ENCODE measurements around the gene TARP.

Gene TARP

DNA sequence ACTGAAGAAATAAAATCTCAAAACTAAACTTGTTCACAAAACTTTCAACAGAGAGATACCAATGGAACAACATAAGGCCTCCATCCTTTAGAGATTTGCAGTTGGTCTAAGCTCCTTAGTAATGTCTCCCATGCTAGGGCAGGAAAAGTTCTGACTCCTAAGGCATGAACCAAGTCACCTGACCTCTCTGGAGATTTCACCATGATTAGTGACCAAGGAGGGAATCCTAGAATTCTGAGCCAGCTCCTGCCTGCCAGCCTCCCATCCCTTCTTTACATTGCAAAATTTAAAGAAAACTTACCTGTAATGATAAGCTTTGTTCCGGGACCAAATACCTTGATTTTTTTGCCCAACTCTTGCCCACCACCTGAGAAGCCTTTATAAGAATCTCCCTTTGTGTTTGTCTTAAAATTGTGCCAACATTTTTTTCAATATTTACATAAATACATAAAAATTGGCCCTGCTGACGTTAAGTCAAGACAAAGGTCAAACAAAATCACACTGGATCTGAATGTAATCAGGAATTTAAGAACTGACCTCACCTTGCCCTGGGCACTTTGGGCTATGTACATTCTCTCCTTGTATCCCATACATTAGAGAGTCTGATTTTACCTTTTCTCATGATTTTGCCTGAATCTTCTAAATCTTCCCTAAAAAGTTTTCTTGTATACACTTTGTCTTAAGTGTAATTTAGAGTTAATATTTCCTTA is at the start of gene TARP:
TSS of gene TARP (minus strand) at position 351 of the 710 bp plus-strand sequence.
- DNase-seq = no peak

DNA sequence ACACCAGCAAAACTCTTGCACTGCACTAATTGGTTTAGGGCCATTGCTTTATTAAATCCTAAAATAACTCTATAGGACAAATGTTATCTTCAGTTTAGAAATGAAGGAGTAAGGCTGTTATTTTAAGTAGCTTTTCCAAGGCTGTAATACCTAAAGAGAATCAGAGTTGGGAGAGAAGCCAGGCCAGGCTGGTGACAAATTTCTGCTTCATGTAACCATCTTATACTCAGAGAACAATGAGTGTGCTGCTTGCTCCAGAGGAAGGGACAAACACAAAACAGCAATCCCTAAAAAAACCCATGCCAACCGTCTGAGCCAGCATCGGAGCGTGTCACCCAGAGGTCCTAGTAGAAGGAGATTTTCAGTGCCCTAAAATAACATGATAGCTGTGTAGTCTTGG is 49.7 kb upstream of the TARP start:
- no peak for DNase-seq

DNA sequence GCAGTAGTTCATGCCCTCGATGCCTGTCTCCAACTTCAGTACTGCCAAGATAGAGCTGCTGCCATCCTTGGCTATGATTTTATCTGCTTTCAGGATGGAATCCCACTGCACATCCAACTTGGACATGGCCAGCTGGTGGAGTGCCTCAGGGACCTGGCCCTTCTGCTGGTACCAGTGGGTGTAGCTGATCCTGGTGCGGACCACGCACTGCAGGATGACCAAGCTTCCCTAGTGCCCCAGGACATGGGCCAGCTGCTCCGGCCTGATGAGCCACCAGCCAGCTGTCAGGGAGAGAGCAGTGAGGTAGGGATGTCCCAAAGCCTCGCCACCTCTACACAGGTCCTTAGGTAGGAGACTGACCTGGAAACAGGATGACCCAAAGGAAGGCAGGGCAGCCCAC is 49.0 kb upstream of the TARP start:
- no peak for DNase-seq

DNA sequence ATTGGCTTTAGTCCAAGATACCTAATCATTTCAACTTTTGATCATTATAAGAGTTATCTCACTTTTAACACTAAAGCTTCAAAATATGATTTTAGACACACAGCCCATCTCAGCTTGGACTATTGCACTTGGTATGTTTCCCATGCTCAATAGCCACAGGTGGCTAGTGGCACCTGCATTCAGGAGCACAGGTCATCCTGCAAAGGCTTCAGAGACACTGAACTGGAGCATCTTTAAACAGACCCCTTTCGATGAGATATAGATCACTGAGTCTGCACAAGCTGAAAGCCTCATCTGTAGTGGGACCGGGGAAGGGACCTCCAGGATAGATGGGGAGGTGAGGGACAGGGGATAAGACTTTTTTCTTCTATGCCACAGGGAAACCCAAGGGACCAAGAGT is 48.5 kb upstream of the TARP start:
- no peak for DNase-seq

DNA sequence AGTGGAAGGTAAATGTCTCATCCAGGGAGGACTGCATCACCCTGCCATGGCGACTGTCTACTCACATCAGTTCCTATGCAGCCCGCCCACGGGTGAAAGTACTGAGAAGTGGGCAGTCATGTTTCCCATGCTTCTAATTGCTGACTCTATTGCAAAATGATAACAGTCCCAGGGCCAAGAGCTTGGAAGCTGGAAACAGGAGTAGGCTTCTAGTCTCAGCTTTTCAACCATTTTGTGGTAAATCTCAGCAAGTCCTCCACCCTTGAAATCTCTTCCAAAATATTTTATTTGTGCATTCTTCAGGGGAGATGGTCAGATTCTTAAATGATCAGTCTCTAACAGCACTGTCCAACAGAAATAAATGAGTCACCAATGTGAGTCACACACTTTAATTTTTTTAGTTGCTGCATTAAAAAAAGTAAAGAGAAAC is 48.1 kb upstream of the TARP start:
- peak; percentile 73 for DNase-seq

DNA sequence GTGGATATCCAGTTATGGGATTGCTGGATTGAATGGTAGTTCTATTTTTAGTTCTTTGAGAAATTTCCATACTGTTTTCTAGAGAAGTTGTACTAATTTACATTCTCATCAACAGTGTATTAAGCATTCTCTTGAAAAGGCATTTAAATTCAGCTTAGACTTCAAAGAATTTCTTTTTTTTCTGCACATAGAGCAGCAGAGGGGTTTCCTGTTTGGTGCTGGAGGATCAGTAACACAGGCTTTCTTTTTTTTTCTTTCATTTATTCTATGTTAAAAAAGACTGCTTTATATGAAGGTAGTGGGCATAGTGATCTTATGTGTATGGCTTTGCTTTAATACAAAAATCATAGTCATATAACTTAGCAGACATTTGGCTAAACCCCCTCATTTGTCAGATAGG is 47.6 kb upstream of the TARP start:
- DNase-seq = no peak

DNA sequence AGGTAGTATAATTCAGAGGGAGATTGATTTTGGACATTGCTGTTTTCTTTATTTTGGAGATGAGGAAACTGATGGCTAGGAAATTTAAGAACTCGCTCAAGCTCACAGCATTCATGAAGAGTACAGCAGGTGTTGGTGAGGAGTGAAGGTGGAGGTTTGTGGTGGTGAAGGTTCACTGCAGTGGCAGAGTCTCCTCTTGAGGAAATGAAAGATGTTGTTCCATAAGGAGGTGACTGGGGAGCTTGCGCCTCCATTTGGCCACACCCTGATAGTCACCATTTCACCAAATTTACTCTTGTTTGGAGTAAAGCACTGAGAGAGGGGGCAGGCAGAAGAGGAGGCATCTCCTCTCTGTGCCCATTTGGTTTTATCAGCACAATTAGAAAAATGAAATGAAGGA is 46.4 kb upstream of the TARP start:
- no peak for DNase-seq

DNA sequence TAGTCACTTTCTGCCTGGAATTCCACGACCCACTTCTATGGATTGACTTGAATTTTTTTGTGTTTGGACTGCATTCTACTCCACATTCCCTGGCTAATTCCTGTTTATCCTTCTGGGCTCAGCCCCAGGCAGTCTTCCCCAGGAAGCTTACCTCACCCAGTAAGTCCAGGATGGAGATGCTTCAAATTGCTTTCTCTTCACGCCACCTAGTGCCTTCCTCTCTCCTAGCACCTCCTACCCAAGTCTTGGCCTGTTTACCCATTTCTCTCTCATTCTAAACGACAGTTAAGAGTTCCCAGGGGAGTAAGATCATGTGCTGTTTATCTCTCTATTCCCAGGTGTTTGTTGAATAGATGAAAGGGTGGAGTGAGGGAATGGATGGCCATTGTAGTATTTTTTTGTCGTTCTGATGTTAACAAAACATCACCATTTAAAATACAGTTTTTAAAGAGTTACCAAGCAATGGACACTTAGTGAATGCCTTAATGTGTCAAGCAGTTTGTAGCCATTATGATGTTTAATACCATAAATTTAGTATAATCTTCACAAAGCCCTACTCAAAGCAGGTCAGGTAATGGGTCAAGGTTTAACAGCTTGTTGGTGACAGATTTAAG is 45.5 kb upstream of the TARP start:
- DNase-seq = peak; percentile 80

DNA sequence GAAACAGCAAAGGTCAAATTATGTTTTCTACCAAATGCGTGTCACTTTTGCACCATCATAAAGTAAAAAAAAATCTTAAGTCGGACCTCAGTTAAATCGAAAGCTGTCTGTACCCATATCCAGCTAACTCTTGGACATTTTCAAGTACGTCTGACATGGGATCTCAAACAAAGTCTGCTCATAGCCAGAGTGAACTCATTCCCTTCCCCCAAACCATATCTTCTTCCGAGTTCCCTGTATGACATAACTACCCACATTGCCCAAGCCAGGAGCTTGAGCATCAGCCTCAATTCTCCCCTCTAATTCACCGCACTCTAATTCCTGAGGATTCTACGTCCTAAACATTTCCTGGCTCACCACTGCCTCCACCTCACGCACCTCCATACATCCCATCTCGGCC is 44.8 kb upstream of the TARP start:
- no peak for DNase-seq

DNA sequence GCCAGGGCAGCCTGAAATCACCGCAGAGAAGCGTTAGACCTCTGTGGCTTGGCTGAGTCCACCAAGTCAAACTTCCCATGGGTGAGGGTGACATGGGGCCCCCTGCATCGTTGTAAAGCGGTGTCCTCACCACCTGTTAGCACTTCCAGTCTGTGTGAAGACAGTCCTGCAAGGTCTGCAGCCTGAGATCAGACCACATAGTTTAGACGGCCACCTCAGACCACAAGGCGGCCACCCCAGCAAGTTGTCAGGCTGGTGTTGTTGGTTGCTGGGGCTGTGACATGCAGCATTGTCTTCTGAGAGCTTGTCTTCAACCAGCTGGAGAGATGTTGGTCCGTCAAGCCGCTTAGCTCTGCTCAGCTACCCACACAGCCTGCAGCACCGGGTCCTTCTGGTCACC is 44.1 kb upstream of the TARP start:
- no peak for DNase-seq

DNA sequence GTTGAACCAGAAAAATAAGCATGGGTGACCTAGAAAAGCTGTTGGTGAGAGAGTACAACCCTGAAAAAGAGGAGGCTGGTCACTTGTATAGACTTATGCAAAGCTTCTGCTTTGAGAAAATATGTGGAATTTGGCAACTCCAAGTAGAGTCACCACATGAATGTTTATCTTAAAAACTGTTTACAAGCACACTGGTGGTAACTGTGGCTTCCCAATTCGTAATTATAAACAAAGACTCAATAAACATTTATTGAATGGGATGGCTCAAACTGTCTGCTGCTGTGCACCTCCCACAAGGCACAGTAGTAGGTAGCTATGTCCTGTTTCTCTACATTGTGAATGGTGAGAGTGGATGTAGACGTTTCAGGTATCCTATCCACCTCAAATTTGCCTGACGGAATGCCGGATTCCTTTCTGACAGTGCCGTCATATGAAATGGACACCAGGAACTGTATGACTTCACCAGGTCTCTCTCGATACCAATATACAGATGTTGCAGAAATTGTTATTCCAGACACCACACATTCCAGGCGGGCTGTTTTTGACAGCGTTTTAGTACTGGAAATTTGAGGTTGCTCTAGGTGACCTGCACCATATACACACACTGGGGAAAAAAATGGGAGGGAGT is 43.4 kb upstream of the TARP start:
- DNase-seq = no peak

DNA sequence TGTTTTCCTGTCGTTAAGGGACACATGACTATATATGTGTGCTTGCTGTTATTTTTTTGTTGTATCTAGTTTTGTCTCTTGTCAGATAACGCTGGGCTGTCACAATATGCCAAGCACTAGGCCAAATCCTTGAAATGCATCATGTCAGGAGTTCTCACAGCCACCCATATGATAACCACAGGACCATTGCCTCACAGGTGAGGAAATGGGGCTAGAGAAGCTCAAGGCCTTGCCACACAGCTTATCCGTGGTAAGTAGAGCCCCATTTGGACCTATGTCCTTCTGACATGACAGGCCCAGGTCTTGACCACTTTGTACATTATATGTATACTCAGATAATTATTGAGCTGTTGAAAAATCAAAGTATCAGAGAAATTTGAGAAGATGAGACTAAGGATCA is 42.0 kb upstream of the TARP start:
- no peak for DNase-seq

DNA sequence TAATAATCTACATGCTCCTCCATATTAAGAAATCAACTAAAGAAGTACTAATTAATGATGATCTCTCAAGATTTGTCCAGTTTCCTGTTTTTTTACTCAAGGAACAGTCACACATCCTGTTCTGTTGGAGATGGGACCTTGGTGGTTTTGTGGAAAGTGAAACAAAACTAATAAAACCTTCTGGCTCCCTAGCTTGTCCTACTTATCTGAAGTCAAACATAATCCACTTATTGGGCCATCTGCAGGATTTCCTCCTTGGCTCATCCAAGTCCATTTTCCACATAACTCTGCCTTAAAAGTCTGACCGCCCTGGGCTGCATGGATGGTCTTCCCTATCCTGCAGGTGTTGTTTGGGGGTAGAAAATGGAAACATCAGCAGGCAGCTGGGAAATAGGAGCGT is 39.4 kb upstream of the TARP start:
- DNase-seq = no peak

DNA sequence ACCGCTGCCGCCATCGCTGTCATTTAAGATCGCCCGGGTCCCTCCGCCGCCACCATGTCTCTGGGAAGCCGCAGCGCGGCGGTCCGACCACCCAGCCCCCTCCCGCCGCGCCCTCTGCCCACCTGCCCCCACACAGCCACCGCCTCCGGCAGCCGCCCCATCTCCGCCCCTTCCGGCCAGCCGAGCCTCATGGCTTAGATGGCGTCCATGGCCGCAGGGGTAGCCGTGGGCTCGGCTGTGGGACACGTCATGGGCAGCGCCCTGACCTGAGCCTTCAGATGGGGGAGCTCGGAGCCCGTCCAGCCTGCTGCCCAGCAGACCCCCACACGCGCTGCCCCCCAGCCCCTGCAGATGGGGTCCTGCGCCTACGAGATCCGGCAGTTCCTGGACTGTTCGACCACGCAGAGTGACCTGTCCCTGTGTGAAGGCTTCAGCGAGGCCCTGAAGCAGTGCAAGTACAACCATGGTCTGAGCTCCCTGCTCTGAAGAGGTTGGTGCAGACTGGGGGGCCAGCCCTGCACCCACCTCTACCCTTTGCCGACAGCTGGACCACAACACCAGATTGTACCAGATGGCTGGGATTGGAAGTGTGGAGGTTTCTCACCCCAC is 38.0 kb upstream of the TARP start:
- DNase-seq = no peak

DNA sequence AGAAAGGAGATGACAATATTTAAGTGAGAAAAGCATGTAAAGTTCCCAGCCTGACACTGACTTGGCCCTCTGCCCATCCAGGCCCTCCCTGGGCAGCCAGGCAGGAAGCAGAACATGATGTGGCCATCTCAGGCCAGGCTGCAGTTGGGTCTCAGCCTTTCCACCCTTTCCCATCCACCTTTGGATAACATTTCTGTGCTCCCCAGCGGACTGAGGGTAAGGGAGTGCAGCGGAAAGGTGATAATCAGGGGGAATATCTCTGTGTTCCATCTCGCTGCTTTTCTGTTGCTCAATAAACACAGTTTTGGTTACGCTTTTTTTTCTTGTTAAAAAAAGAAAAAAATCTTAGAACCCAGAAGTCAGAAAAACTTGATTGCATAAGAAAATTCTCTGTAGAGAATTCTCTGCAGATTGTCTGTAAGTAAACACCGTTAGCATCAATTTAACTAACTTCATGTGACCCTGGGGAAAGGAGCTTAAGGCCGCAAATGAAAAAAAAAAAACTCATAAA is 37.2 kb upstream of the TARP start:
- DNase-seq = no peak

DNA sequence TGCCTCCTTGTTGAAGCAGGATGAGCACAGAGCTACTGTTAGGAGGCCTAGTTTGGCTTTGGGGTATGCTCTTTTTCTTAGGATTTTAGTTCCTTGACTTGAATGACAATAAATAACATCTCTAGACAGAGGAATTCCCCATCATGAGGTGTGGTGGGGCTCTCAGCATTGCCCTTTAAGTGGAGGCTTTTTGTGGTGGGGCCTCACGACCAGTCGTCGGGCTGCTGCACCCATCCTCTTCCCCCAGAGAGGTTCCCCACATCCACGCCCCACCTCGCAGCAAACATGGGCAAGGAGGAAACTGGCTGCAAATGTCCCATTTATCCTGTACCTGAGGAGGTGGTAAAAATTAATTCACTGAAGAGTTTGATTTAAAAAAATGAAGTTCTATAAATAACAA is 36.1 kb upstream of the TARP start:
- no peak for DNase-seq

DNA sequence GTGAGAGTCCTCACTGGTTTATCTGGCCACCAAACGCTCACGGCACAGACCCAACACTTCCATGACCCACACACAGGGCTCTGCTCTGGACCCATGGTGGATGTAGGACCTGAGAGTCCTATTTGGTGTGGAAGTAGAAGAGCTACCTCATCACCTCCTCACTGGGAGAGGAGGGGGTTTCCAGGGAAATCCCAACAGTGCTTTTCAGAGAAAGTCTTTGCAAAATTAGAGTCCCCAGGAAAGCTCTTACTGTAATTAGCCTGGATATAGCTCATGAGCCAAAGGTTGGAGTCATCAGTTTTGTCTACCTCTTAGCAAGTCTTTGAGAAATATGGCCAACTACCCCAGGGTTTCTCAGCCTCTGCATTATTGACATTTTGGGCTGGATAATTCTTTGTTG is 34.7 kb upstream of the TARP start:
- DNase-seq = no peak

DNA sequence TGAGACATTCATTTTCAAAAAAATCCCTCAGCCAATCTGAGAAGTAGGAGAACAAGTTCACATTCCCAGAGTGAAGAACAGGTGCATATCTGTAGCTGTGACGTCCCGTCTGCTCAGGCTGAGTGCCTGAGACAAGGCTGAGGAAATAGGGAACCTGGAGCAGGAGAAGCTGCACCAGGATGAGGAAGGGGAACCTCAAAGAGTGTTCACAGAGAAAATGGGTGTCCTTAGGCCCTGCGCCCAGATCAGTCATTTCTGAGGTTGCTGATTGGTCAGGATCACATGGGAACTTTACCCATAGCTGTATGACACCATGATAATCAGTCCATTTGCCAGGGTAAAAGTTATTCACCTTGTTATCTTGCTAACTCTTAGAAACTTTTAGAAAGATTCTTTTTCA is 34.2 kb upstream of the TARP start:
- DNase-seq = no peak

DNA sequence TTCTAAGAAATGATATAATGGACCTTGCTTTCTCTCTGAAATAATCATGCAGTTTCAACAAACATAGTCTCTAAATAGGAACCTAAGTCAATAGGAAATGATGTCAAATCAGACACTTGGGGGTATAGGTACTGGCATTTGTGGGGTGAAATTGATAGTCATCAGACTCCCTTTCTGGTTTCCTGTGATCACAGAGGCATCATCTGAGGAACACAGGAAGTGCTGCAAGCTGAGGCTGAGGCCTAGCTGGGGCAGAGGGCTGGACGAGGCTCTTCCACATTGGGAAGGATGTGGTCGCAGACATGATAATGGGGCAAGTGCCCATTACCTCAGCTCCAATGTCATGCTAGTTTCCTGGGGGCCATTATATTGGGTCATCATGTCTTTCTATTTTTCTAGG is 33.5 kb upstream of the TARP start:
- no peak for DNase-seq

DNA sequence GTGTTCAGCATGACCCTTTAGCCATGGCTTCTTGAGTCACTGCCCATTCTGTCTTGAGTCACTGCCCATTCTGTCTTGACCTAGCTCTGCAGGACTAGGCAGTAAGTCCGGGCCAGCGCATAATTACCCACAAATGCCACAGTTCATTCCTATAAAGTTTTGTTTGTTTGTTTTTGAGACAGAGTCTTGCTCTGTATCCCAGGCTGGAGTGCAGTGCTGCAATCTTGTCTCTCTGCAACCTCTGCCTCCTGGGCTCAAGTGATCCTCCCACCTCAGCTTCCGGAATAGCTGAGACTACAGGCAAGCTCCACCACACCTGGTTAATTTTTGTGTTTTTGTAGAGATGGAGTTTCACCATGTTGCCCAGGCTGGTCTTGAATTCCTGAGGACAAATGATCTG is 32.7 kb upstream of the TARP start:
- no peak for DNase-seq

DNA sequence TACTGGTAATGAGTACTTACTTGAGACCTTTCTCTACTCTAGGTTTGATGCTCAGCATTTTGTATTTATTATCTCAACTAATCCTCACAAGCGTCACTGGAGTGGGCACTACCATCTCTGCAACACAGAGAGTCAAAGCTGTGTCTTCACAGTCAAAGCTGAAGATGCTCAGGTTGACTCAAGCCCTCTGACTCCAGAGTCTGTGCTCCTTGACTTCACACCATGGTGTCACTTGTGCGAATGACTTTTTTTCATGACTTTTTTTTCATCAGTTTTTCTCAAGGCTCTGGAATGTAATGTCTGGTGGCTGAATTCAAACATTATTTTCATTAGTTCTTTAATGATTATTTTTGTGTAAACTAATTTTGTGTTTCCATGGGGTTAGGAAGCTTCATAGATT is 30.4 kb upstream of the TARP start:
- no peak for DNase-seq

DNA sequence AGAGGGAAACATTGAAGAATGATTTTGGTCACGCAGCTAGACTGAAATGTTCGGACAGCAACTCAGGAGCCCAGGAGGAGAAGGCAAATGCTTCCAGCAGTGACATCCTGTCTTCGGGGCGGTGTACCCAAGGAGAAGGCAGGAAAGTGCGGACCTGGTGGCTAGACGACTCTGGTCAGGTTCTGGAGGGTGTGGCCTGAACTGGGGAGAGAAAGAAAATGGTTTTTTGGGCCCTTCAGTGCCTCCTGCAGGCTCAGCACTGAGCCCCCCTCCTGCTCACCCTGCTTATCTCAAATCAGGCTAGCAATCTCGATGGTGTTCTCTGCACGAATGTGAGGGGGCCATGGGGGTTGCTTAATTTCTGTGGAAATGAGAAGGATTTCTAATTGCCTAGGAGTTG is 26.7 kb upstream of the TARP start:
- DNase-seq = no peak

DNA sequence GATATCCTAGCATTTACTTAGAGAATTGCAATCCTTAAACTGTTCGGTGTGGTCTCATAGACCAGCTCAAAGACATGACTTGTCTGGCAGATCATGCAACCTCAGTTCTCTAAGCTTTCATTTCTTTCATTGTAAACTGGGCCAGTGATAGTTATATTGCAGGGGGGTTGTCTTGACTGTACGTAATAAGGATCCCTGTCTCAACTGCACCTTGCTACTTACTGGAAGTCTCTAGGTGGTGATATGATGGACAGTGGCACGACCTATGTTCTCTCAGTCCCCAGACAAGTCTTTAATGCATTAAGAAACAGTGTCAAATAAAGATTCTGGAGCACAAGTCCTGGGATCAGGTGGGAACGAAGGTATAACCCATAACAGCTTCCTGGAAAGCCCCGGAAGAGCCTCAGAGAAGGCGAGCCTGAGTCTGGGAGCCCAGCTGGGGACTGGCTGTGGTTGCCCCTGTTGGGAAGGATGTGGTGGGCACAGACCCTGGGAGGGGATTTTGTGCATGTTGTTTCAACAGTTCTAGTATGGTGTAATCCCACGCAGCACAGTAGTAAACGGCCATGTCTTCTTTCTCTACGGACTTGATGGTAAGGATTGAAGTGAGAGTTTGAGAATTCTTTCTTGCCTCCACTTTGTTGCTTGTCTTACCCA is 26.0 kb upstream of the TARP start:
- no peak for DNase-seq
